Ishikawa (cell line): ENCODE measurements around the gene RIC1.

Source experiments
- CEBPB ChIP-seq: IDR thresholded peaks from 2 replicates; pipeline ENCODE4 v1.6.1; 2012
- CREB1 ChIP-seq: IDR thresholded peaks from 2 replicates; pipeline ENCODE4 v1.6.1; 2012; ENCODE audit warnings: low read depth
- EGR1 ChIP-seq: IDR thresholded peaks from 2 replicates; pipeline ENCODE4 v1.6.1; 2012
- EP300 ChIP-seq: IDR thresholded peaks from 2 replicates; pipeline ENCODE4 v1.6.1; 2012; ENCODE audit warnings: borderline replicate concordance
- FOXM1 ChIP-seq: IDR thresholded peaks from 2 replicates; pipeline ENCODE4 v1.6.1; 2012; ENCODE audit warnings: low read depth, borderline replicate concordance
- MAX ChIP-seq: IDR thresholded peaks from 2 replicates; pipeline ENCODE4 v1.6.1; 2012
- NFIC ChIP-seq: IDR thresholded peaks from 2 replicates; pipeline ENCODE4 v1.6.1; 2012
- RAD21 ChIP-seq: IDR thresholded peaks from 2 replicates; pipeline ENCODE4 v1.6.1; 2012; ENCODE audit warnings: low read depth
- TAF1 ChIP-seq: IDR thresholded peaks from 2 replicates; pipeline ENCODE4 v1.6.1; 2012; ENCODE audit warnings: low read depth, mild to moderate bottlenecking
- TCF12 ChIP-seq: IDR thresholded peaks from 2 replicates; pipeline ENCODE4 v1.6.1; 2012; ENCODE audit warnings: low read depth
- TEAD4 ChIP-seq: IDR thresholded peaks from 2 replicates; pipeline ENCODE4 v1.6.1; 2012
- YY1 ChIP-seq: IDR thresholded peaks from 2 replicates; pipeline ENCODE4 v1.6.1; 2012; ENCODE audit warnings: low read depth
- ZBTB7A ChIP-seq: IDR thresholded peaks from 2 replicates; pipeline ENCODE4 v1.6.1; 2012; ENCODE audit warnings: low read depth
- TF ChIP-seq, protein P1 (sequence below): IDR thresholded peaks from 2 replicates; pipeline ENCODE4 v1.6.1; 2012
- TF ChIP-seq, protein P2 (sequence below): IDR thresholded peaks from 2 replicates; pipeline ENCODE4 v1.6.1; 2012; ENCODE audit warnings: low read depth, mild to moderate bottlenecking

RIC1 gene

GRCh38 chr9:5799314-5799713 is 170.4 kb downstream of the RIC1 start:
- TF ChIP-seq RAD21 (peak; percentile 59), NFIC (no peak), TCF12 (no peak), TEAD4 (no peak), YY1 (no peak), CREB1 (no peak), CEBPB (no peak)

DNA sequence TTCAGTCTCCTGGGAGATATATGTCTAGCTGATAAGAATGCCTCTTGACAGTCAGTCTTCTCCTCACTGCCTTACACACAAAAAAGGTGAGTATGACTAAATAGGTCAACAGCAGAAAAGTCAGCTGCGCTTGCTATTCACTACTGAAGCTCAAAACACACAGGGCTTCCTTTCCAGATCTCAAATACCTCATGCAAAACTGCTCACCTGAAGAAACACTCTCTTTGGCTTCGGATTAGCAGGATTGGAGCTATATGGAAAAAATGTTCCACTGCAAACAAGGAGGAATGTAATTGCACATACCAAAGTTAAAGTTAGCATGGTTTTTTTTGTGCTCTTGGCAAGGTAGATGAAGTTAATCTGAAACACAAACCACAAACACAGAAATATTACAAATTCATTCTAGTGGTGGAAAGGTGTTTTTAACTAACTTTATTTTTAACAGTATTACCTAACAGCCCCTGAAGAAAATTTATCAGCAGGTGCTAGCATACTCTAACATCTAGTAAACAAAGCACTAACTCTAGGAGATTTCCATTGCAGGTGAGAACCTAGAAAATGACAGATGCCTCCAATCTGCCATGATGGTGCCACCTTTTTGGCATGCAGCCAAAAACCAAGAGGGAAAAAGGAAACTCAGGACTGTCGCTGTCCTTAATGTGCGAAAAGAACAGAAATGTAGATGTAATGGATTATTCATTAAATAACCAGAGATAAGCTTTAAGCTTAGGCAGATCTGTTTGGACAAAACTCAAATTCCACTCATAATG is 172.2 kb downstream of the RIC1 start:
- TF ChIP-seq FOXM1 (no peak), NFIC (peak; percentile 90), TEAD4 (peak; percentile 74)

DNA sequence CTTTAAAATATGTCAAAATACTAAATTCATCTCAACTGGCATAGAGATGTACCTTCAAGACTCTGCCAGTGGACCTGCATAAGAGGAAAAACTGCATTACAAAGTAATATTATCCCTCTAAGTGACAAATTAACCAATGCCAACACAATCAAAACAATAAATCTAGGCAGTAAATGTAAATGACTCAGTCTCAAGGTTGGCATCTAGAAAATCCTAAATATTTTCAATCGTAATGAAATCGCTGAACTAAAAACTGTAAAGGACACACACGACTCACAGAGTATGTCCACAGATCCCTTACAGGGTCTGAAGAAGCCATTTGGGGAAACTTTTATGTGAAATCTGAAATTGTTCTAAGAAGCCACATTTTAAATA is 172.8 kb downstream of the RIC1 start:
- TF ChIP-seq YY1 (no peak), FOXM1 (no peak), MAX (no peak), RAD21 (no peak), EP300 (peak; percentile 48; the same call in 1 of the 2 replicates), EGR1 (no peak), TEAD4 (peak; percentile 60), CEBPB (no peak), ZBTB7A (no peak), TCF12 (peak; percentile 32; the same call in 1 of the 2 replicates), CREB1 (no peak), NFIC (no peak), TAF1 (no peak)
- TF ChIP-seq, protein P1, sequence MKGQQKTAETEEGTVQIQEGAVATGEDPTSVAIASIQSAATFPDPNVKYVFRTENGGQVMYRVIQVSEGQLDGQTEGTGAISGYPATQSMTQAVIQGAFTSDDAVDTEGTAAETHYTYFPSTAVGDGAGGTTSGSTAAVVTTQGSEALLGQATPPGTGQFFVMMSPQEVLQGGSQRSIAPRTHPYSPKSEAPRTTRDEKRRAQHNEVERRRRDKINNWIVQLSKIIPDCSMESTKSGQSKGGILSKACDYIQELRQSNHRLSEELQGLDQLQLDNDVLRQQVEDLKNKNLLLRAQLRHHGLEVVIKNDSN = no peak
- TF ChIP-seq, protein P2, sequence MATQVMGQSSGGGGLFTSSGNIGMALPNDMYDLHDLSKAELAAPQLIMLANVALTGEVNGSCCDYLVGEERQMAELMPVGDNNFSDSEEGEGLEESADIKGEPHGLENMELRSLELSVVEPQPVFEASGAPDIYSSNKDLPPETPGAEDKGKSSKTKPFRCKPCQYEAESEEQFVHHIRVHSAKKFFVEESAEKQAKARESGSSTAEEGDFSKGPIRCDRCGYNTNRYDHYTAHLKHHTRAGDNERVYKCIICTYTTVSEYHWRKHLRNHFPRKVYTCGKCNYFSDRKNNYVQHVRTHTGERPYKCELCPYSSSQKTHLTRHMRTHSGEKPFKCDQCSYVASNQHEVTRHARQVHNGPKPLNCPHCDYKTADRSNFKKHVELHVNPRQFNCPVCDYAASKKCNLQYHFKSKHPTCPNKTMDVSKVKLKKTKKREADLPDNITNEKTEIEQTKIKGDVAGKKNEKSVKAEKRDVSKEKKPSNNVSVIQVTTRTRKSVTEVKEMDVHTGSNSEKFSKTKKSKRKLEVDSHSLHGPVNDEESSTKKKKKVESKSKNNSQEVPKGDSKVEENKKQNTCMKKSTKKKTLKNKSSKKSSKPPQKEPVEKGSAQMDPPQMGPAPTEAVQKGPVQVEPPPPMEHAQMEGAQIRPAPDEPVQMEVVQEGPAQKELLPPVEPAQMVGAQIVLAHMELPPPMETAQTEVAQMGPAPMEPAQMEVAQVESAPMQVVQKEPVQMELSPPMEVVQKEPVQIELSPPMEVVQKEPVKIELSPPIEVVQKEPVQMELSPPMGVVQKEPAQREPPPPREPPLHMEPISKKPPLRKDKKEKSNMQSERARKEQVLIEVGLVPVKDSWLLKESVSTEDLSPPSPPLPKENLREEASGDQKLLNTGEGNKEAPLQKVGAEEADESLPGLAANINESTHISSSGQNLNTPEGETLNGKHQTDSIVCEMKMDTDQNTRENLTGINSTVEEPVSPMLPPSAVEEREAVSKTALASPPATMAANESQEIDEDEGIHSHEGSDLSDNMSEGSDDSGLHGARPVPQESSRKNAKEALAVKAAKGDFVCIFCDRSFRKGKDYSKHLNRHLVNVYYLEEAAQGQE = no peak

DNA sequence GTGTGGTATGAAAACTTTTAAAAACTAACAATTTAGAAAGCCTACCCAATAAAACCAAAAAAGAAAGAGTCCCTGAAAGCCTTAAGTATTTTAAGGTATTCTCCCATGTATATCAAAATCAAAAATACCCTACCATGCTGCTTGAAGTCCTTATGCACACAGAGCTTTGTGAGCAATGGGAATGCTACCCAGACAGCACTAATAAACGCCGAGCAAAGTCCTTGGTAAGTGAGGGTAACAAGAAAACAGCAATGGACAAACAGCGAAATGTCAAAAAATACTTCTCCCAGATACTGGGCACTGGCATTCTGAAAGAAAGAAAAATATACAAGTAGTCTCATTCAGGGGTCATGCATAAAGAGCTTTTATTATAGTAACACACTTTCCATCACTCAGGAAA is 176.6 kb downstream of the RIC1 start:
- TF ChIP-seq YY1 (no peak), TEAD4 (no peak), RAD21 (no peak), TAF1 (no peak), EGR1 (no peak), ZBTB7A (no peak), CEBPB (no peak), CREB1 (no peak), TCF12 (no peak), FOXM1 (no peak)
- TF ChIP-seq, protein P2 = no peak

DNA sequence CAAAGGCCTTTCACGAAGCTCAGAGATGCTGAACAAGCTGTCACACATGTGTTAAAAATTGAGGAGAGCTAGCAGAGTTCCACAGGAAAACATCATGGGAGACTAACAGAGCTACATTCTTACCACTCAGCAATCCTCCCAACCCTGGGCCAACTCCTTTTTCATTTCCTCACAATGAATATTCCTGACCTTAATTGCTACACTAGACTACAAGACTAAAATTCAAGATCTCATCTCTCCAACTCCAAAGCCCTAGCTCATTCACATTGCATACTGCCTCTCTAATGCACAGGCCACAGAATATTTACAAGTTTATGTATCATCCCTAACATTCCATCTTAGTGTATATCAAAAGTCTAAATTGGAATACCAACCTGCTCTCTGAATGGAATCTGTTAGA is 182.8 kb downstream of the RIC1 start:
- TF ChIP-seq YY1 (no peak), TEAD4 (no peak), ZBTB7A (no peak), MAX (no peak), TAF1 (no peak), TCF12 (no peak), FOXM1 (no peak), EGR1 (no peak), EP300 (no peak), CEBPB (no peak), NFIC (no peak)
- TF ChIP-seq, protein P2 = no peak
- TF ChIP-seq, protein P1 = no peak
